Bronchial epithelial cell (primary cell): ENCODE results near the gene EEFSEC. TPM values are rescaled to one million over a fixed set of nuclear protein-coding genes. Genes with fewer than 3 reads are reported as not detected.

ENCODE experiments used
- DNase-seq: peaks from one replicate; pipeline ENCODE4 v3.0.0-alpha.2; 2010; ENCODE audit warnings: low read depth
- FAIRE-seq: peaks from 2 replicates; lab custom pipeline; 2011; peaks lifted over from hg19 to GRCh38; lab: Jason Lieb, UNC
- H3K27me3 ChIP-seq: 2 replicates; pipeline ENCODE4 v1.5.1; 2011; ENCODE audit warnings: low read length; ENCODE audit not compliant: control insufficient read depth, insufficient read depth
- H3K36me3 ChIP-seq: 2 replicates; pipeline ENCODE4 v1.5.1; 2011; ENCODE audit warnings: low read length; ENCODE audit not compliant: control insufficient read depth, insufficient read depth
- H3K4me3 ChIP-seq: 2 replicates; pipeline ENCODE4 v1.5.1; 2011; ENCODE audit warnings: mild to moderate bottlenecking, low read depth, low read length, control low read depth
- total RNA-seq: library from RNA; depleted of rRNA; stranded (reverse); fragments of >200 nt; gene quantifications from 2 replicates; pipeline ENCODE4 v1.2.1, GENCODE V29; 2014
- TF ChIP-seq, protein P1 (sequence below): IDR thresholded peaks from 2 replicates; pipeline ENCODE4 v1.5.1; 2011; ENCODE audit warnings: mild to moderate bottlenecking, moderate library complexity, low read length, control low read depth, inconsistent platforms; ENCODE audit not compliant: insufficient read depth, severe bottlenecking

EEFSEC gene
- total RNA-seq, 1 donor from 2014 or later, result 3.7 TPM

DNA sequence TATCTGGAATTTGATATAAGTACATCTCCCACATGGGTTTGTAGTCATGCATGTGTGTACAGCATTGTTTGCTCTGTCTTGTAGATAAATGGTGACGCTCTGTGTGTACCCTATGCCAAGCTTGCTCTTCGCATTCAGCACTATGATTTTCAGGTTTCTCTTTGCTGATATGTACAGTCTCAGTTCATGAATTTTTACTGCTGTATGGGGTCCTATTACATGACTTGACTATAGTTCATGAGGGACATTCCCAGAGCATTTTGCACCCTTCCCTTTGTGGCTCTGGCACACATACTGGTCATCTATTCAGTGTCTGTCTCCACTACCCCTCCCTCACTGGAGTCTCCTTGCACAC, 132.7 kb downstream of the EEFSEC start:
- TF ChIP-seq, protein P1, sequence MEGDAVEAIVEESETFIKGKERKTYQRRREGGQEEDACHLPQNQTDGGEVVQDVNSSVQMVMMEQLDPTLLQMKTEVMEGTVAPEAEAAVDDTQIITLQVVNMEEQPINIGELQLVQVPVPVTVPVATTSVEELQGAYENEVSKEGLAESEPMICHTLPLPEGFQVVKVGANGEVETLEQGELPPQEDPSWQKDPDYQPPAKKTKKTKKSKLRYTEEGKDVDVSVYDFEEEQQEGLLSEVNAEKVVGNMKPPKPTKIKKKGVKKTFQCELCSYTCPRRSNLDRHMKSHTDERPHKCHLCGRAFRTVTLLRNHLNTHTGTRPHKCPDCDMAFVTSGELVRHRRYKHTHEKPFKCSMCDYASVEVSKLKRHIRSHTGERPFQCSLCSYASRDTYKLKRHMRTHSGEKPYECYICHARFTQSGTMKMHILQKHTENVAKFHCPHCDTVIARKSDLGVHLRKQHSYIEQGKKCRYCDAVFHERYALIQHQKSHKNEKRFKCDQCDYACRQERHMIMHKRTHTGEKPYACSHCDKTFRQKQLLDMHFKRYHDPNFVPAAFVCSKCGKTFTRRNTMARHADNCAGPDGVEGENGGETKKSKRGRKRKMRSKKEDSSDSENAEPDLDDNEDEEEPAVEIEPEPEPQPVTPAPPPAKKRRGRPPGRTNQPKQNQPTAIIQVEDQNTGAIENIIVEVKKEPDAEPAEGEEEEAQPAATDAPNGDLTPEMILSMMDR, result no peak
- FAIRE-seq, result no peak
- H3K36me3 ChIP-seq, result peaks cover 2% of the 10 kb centered on the region

DNA sequence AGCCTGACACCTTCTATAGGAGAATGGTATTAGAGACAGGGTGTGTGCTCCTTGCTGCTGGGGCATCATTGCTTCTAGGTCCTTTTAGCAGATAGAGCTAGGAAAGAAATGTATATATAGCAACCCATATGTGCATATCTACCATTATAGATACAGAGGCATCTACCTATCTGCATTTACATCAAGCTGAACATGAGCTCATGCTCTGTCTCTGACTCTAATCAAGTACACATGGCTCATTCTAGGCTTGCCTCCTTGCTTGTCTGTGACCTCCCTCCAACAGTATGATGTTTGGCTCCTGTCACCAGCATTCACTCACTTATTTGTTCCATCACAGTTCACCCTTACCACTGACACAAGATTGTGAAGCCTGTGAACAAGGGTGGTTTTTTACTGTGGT, 133.4 kb downstream of the EEFSEC start:
- DNase-seq (no peak), FAIRE-seq (no peak)
- Histone ChIP-seq H3K36me3 (peaks cover 2% of the 10 kb centered on the region), H3K27me3 (no peaks in the 10 kb centered on the region), H3K4me3 (no peak overlapping the region)
- TF ChIP-seq, protein P1, result no peak

More for the DNA sequence above, 132.7 kb downstream of the EEFSEC start:
- H3K4me3 ChIP-seq, result no peak overlapping the region
- no peaks in the 10 kb centered on the region for H3K27me3 ChIP-seq
- DNase-seq, result no peak

DNA sequence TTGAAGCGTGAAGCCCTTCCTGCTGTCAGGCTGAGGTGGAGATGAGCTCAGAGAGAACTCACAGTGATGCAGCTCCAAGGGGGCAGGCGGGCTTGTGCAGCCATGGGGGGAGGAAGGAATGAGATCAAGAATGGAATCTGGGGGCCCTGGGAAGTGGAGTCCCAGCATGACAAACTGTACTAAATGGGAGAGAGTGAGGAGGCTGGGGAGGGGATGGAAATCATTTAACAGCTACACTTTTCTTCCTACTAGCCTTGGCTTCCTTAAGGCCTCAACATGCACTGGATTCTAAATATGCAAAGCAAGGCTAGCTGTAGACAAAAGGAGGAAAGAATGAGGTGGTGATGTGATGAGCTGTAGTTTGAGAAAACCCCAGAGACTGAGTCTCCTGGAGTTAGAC, 133.9 kb downstream of the EEFSEC start:
- FAIRE-seq (no peak), DNase-seq (no peak)
- Histone ChIP-seq H3K27me3 (no peaks in the 10 kb centered on the region), H3K4me3 (no peak overlapping the region), H3K36me3 (peaks cover 2% of the 10 kb centered on the region)
- TF ChIP-seq, protein P1, result no peak

DNA sequence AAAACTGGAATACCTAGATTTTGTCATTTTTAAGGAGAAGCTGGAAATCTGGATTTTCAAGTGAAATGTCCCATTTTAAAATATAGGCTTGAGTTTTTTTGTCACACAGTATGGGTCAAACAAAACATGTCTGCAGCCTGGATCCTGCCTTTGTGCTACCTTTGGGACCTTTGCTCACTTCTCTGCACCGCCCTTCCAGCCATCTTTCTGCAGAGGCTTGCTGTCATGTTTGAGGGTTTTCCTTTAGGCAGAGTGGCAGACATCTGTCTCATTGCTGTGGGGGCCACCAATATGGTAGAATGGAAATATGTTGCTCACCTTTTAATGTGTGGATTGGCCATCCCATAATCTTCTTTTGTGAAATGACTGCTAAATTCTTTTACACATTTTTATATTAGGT, 136.3 kb downstream of the EEFSEC start:
- TF ChIP-seq, protein P1, result no peak
- Histone ChIP-seq H3K36me3 (no peaks in the 10 kb centered on the region), H3K4me3 (no peak overlapping the region), H3K27me3 (no peaks in the 10 kb centered on the region)
- FAIRE-seq (no peak), DNase-seq (no peak)

DNA sequence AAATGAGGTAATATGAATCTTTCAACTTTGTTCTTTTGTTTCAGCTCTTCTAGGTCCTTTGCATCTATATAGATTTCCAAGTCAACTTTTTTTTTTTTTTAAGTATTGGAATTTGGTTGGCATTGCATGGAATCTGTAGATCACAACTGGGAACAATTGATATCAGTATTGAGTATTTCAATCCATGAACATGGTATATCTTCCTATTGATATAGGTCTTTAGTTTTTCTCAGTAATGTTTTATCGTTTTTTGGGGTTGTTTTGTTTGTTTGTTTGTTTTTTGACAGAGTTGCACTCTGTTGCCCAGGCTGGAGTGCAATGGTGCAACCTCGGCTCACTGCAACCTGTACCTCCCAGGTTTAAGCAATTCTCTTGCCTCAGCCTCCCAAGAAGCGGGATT, 137.2 kb downstream of the EEFSEC start:
- TF ChIP-seq, protein P1, result no peak
- DNase-seq, result no peak
- Histone ChIP-seq H3K27me3 (no peaks in the 10 kb centered on the region), H3K36me3 (no peaks in the 10 kb centered on the region), H3K4me3 (no peak overlapping the region)
- FAIRE-seq, result no peak

DNA sequence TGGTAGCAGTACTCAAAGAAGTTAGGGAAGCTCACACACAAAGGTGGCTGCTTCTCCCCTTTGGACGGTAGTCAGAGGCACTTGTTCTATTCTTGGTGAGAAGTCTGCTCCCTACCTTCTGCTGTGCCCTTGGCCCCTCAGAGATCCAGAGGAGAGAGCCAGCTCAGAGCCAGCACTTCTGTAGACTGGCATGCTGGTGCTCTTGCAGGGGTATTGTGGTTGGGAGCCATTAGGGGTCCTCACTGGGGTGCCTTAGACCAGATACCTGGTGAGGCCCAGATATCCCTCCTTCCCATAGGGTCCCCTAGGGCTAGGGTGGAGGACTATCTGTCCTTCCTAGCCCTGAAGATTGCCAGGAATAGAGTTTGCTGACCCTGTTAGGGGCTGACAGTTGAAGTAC, 140.6 kb downstream of the EEFSEC start:
- FAIRE-seq (no peak), DNase-seq (no peak)
- Histone ChIP-seq H3K36me3 (no peaks in the 10 kb centered on the region), H3K27me3 (no peaks in the 10 kb centered on the region), H3K4me3 (no peak overlapping the region)
- TF ChIP-seq, protein P1, result no peak
